Loucy (cell line): ENCODE measurements around the gene FAM9B.

Experiments
- H2AFZ ChIP-seq: fragments of 200-600 bp; sonication (generic); 2 replicates; pipeline ENCODE4 v1.6.0; 2016; ENCODE audit warnings: antibody characterized with exemption, mild to moderate bottlenecking, low read length, moderate library complexity
- H3F3A ChIP-seq: fragments of 200-600 bp; 2 replicates; pipeline ENCODE4 v1.6.0; 2016; ENCODE audit warnings: antibody characterized with exemption, low read depth, mild to moderate bottlenecking
- H3K27me3 ChIP-seq: fragments of 200-600 bp; sonication (generic); 2 replicates; pipeline ENCODE4 v1.6.1; 2014; ENCODE audit warnings: low read length, mild to moderate bottlenecking; ENCODE audit not compliant: insufficient read depth, poor library complexity, severe bottlenecking
- H3K36me3 ChIP-seq: fragments of 200-600 bp; sonication (generic); 2 replicates; pipeline ENCODE4 v1.6.1; 2016; ENCODE audit warnings: low read length; ENCODE audit not compliant: insufficient read depth
- H3K4me1 ChIP-seq: fragments of 200-600 bp; sonication (generic); 2 replicates; pipeline ENCODE4 v1.5.1; 2014; ENCODE audit warnings: low read length, mild to moderate bottlenecking; ENCODE audit not compliant: insufficient read depth, poor library complexity, severe bottlenecking
- H3K4me2 ChIP-seq: fragments of 200-600 bp; sonication (generic); 2 replicates; pipeline ENCODE4 v1.6.0; 2014; ENCODE audit warnings: antibody characterized with exemption, low read length, low read depth, mild to moderate bottlenecking; ENCODE audit not compliant: poor library complexity, severe bottlenecking
- H3K4me3 ChIP-seq: fragments of 200-600 bp; sonication (generic); 2 replicates; pipeline ENCODE4 v1.5.1; 2014; ENCODE audit warnings: low read length, mild to moderate bottlenecking, mixed read lengths; ENCODE audit not compliant: poor library complexity, severe bottlenecking
- H3K79me2 ChIP-seq: fragments of 200-600 bp; sonication (generic); 2 replicates; pipeline ENCODE4 v1.6.1; 2014; ENCODE audit warnings: low read length; ENCODE audit not compliant: insufficient read depth
- H3K9ac ChIP-seq: fragments of 200-600 bp; sonication (generic); 2 replicates; pipeline ENCODE4 v1.6.0; 2014; ENCODE audit warnings: mild to moderate bottlenecking, low read depth, low read length, moderate library complexity; ENCODE audit not compliant: poor library complexity, severe bottlenecking
- H3K9me2 ChIP-seq: fragments of 200-600 bp; sonication (generic); replicated peaks from 2 replicates; pipeline ENCODE4 v1.6.1; 2016; ENCODE audit warnings: low read depth, low read length, mixed read lengths
- H3K9me3 ChIP-seq: fragments of 200-600 bp; sonication (generic); 2 replicates; pipeline ENCODE4 v1.6.1; 2014; ENCODE audit warnings: mild to moderate bottlenecking, antibody characterized with exemption, low read length, low read depth; ENCODE audit not compliant: insufficient read depth
- H4K20me1 ChIP-seq: fragments of 200-600 bp; sonication (generic); 2 replicates; pipeline ENCODE4 v1.6.0; 2014; ENCODE audit warnings: antibody characterized with exemption, low read length, mild to moderate bottlenecking; ENCODE audit not compliant: insufficient read depth, poor library complexity, severe bottlenecking
- EZH2phosphoT487 ChIP-seq: fragments of 200-600 bp; IDR thresholded peaks from 2 replicates; pipeline ENCODE4 v1.6.1; 2018; ENCODE audit warnings: antibody characterized with exemption, mild to moderate bottlenecking, moderate library complexity, borderline replicate concordance
- TF ChIP-seq, protein P1 (sequence below): fragments of 200-600 bp; sonication (generic); conservative IDR thresholded peaks from 2 replicates; pipeline ENCODE4 v1.5.1; 2014; ENCODE audit warnings: mild to moderate bottlenecking, antibody characterized with exemption, low read length

The FAM9B gene

DNA sequence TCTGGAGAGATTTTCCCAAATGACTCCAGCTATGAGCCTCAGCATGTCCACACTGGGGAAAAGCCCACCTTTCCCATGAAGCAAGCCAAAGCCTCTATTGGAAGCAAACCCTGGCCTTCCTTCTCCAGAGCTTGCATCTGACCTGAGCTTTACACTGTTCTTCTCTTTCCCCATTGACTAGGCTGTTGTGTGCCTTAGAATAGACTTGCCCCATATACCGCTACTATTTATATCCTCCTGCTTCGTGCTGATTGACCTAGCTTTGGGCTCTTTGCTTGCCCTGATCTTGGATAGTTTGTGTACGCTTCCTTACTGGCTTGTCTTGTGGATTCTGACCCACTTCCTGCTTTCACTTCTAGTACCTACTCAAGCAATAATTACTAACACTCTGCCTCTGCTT lies 30.9 kb downstream of the FAM9B start:
- Histone ChIP-seq H4K20me1 (no peaks in the 10 kb centered on the region), H3K9me3 (no peaks in the 10 kb centered on the region), H3F3A (no peaks in the 10 kb centered on the region), H2AFZ (no peak overlapping the region), H3K9ac (no peak overlapping the region), H3K4me3 (no peak overlapping the region), H3K79me2 (no peaks in the 10 kb centered on the region), H3K9me2 (no peaks in the 10 kb centered on the region), H3K36me3 (no peaks in the 10 kb centered on the region), H3K27me3 (no peaks in the 10 kb centered on the region), H3K4me1 (no peaks in the 10 kb centered on the region), H3K4me2 (no peak overlapping the region)
- no peak for TF ChIP-seq EZH2phosphoT487
- TF ChIP-seq, protein P1, sequence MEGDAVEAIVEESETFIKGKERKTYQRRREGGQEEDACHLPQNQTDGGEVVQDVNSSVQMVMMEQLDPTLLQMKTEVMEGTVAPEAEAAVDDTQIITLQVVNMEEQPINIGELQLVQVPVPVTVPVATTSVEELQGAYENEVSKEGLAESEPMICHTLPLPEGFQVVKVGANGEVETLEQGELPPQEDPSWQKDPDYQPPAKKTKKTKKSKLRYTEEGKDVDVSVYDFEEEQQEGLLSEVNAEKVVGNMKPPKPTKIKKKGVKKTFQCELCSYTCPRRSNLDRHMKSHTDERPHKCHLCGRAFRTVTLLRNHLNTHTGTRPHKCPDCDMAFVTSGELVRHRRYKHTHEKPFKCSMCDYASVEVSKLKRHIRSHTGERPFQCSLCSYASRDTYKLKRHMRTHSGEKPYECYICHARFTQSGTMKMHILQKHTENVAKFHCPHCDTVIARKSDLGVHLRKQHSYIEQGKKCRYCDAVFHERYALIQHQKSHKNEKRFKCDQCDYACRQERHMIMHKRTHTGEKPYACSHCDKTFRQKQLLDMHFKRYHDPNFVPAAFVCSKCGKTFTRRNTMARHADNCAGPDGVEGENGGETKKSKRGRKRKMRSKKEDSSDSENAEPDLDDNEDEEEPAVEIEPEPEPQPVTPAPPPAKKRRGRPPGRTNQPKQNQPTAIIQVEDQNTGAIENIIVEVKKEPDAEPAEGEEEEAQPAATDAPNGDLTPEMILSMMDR: no peak

GRCh38 chrX:8988446-8988845 lies 45.5 kb downstream of the FAM9B start:
- H3K4me2 ChIP-seq: no peak overlapping the region
- H3K9ac ChIP-seq: no peak overlapping the region
- H3K36me3 ChIP-seq: no peaks in the 10 kb centered on the region
- no peaks in the 10 kb centered on the region for H3K9me2 ChIP-seq
- no peaks in the 10 kb centered on the region for H3K27me3 ChIP-seq
- no peaks in the 10 kb centered on the region for H3F3A ChIP-seq
- no peak overlapping the region for H3K4me3 ChIP-seq
- 0 out of 2 replicates have a peak overlapping the region, but pooled peaks have one; percentile 3 for H2AFZ ChIP-seq
- TF ChIP-seq EZH2phosphoT487: no peak
- TF ChIP-seq, protein P1: no peak
- H3K79me2 ChIP-seq: no peaks in the 10 kb centered on the region
- H4K20me1 ChIP-seq: no peaks in the 10 kb centered on the region
- H3K9me3 ChIP-seq: no peaks in the 10 kb centered on the region
- H3K4me1 ChIP-seq: no peaks in the 10 kb centered on the region

GRCh38 chrX:8987672-8988250 lies 46.2 kb downstream of the FAM9B start:
- Histone ChIP-seq H3K4me1 (no peaks in the 10 kb centered on the region), H3F3A (no peaks in the 10 kb centered on the region), H3K4me2 (no peak overlapping the region), H3K9ac (no peak overlapping the region), H3K4me3 (no peak overlapping the region), H3K79me2 (no peaks in the 10 kb centered on the region), H3K9me2 (no peaks in the 10 kb centered on the region), H4K20me1 (no peaks in the 10 kb centered on the region), H2AFZ (no peak overlapping the region), H3K9me3 (no peaks in the 10 kb centered on the region), H3K36me3 (no peaks in the 10 kb centered on the region), H3K27me3 (no peaks in the 10 kb centered on the region)
- TF ChIP-seq, protein P1: no peak
